ENCODE data around the gene PEX5L. TPM values are rescaled to one million over a fixed set of nuclear protein-coding genes. Genes with fewer than 3 reads are reported as not detected.

The PEX5L gene
- total RNA-seq, 2 experiments from 2014 or later: not detected

- ChIA-PET POLR2A (no interaction called here), CTCF (no interaction called here)
- Mint-ChIP-seq H3K9me3 (no peaks in the 10 kb centered on the region), H3K4me3 (no peak overlapping the region), H3K27me3 (no peaks in the 10 kb centered on the region), H3K4me1 (ENCODE audit: low read depth) (no peaks in the 10 kb centered on the region), H3K27ac (no peak overlapping the region), H3K36me3 (ENCODE audit: low read depth) (peaks cover 34% of the 10 kb centered on the region)
- intact Hi-C loops (cut with DNase I, micrococcal nuclease): no loop called here
- Histone ChIP-seq H3K9me3 (ENCODE audit: control insufficient read depth in 1 of 2, insufficient read depth in 1 of 2, low read length in 2 of 2) (no peaks in the 10 kb centered on the region), H3K27ac (ENCODE audit: low read depth in 1 of 2, low read length in 2 of 2) (no peak overlapping the region), H3K4me1 (ENCODE audit: insufficient read depth, low read length) (no peaks in the 10 kb centered on the region), H3K4me3 (ENCODE audit: low read length) (no peak overlapping the region), H3K36me3 (ENCODE audit: insufficient read depth, low read length) (peaks cover 10% of the 10 kb centered on the region), H3K27me3 (ENCODE audit: control insufficient read depth in 1 of 2, insufficient read depth in 2 of 2, low read length in 2 of 2) (no peaks in the 10 kb centered on the region)
- ATAC-seq (ENCODE audit: poor library complexity) (no peak), DNase-seq (peak in 2 of 14 experiments; percentile 7 to 9)
- TF ChIP-seq CTCF (IDR thresholded peaks at IDR 0.05): peak; percentile 28
These were observed 285.9 kb downstream of the PEX5L start for GRCh38 chr3:179750720-179751328.

- H3K27ac ChIP-seq (ENCODE audit: low read depth in 1 of 2, low read length in 2 of 2): no peak overlapping the region
- ChIA-PET CTCF (no interaction called here), POLR2A (interaction anchor here (0.6 kb wide), 1 partner anchor 1192 kb away, joined by 3 read pairs; no protein-coding TSS in a partner anchor)
These were observed 291.0 kb downstream of the PEX5L start for GRCh38 chr3:179745716-179746115.

DNA sequence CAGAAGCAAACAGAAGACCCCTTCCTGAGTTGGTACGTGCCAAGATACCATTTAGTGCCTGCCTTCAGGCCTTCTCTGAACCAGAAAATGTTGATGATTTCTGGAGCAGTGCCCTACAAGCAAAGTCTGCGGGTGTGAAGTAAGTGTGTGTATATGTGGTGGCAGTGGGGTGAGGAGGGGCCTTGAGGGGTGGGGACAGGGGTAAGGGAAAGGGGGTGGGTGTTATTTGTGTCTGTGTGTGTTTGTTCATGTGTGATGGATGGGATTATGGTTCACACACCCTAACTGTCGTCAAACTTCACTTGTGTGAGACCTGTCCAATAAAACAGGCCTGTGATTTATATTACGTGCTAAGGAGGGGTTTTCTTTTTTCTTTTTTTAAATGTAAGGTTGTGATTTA is 291.7 kb downstream of the PEX5L start:
- H3K27me3 ChIP-seq (ENCODE audit: control insufficient read depth in 1 of 2, insufficient read depth in 2 of 2, low read length in 2 of 2): no peaks in the 10 kb centered on the region
- no peak for DNase-seq
- Mint-ChIP-seq H3K9me3 (no peaks in the 10 kb centered on the region), H3K36me3 (ENCODE audit: low read depth) (peaks cover 45% of the 10 kb centered on the region), H3K27me3 (no peaks in the 10 kb centered on the region), H3K27ac (no peak overlapping the region), H3K4me1 (ENCODE audit: low read depth) (no peaks in the 10 kb centered on the region), H3K4me3 (no peak overlapping the region)
- no peak for ATAC-seq (ENCODE audit: poor library complexity)
- no peaks in the 10 kb centered on the region for H3K4me1 ChIP-seq (ENCODE audit: insufficient read depth, low read length)
- intact Hi-C loops (cut with DNase I, micrococcal nuclease): no loop called here
- H3K9me3 ChIP-seq (ENCODE audit: control insufficient read depth in 1 of 2, insufficient read depth in 1 of 2, low read length in 2 of 2): no peaks in the 10 kb centered on the region
- no peak for TF ChIP-seq CTCF (IDR thresholded peaks at IDR 0.05)
- H3K36me3 ChIP-seq (ENCODE audit: insufficient read depth, low read length): peaks cover 23% of the 10 kb centered on the region
- H3K4me3 ChIP-seq (ENCODE audit: low read length): no peak overlapping the region
- H3K27ac ChIP-seq (ENCODE audit: low read depth in 1 of 2, low read length in 2 of 2): no peak overlapping the region
- POLR2A ChIA-PET: no interaction called here
- CTCF ChIA-PET: no interaction called here

More at GRCh38 chr3:179745716-179746115, 291.0 kb downstream of the PEX5L start:
- ATAC-seq (ENCODE audit: poor library complexity) (no peak), DNase-seq (no peak)
- no peaks in the 10 kb centered on the region for H3K27me3 ChIP-seq (ENCODE audit: control insufficient read depth in 1 of 2, insufficient read depth in 2 of 2, low read length in 2 of 2)
- Mint-ChIP-seq H3K27ac (no peak overlapping the region), H3K36me3 (ENCODE audit: low read depth) (peaks cover 41% of the 10 kb centered on the region), H3K27me3 (no peaks in the 10 kb centered on the region), H3K4me3 (no peak overlapping the region), H3K4me1 (ENCODE audit: low read depth) (no peaks in the 10 kb centered on the region), H3K9me3 (no peaks in the 10 kb centered on the region)
- intact Hi-C loops (cut with DNase I, micrococcal nuclease): no loop called here
- H3K36me3 ChIP-seq (ENCODE audit: insufficient read depth, low read length): peaks cover 23% of the 10 kb centered on the region
- H3K4me3 ChIP-seq (ENCODE audit: low read length): no peak overlapping the region
- H3K4me1 ChIP-seq (ENCODE audit: insufficient read depth, low read length): no peaks in the 10 kb centered on the region
- no peak for TF ChIP-seq CTCF (IDR thresholded peaks at IDR 0.05)
- H3K9me3 ChIP-seq (ENCODE audit: control insufficient read depth in 1 of 2, insufficient read depth in 1 of 2, low read length in 2 of 2): no peaks in the 10 kb centered on the region

Data from CD4-positive, alpha-beta T cell (primary cell).